OCI-LY7 (cell line): ENCODE results near the gene RXFP1.

Experiments used
- CTCF ChIP-seq: fragments of 200-600 bp; sonication (generic); conservative IDR thresholded peaks from 2 replicates; pipeline ENCODE4 v1.5.1; 2014; ENCODE audit warnings: mild to moderate bottlenecking, antibody characterized with exemption, low read length, moderate library complexity, mixed read lengths
- EZH2phosphoT487 ChIP-seq: fragments of 200-600 bp; sonication (generic); IDR thresholded peaks from 2 replicates; pipeline ENCODE4 v1.6.1; 2018; ENCODE audit warnings: low read depth, borderline replicate concordance, mild to moderate bottlenecking, mixed run types, antibody characterized with exemption, low read length, moderate library complexity, mixed read lengths

- TF ChIP-seq CTCF (no peak), EZH2phosphoT487 (no peak)
Observed at GRCh38 chr4:158590824-158591223, 69.1 kb downstream of the RXFP1 start.
